RPMI7951 (cell line): Measurements from ENCODE around the gene IGF2. TPM values are rescaled to one million over a fixed set of nuclear protein-coding genes. Genes with fewer than 3 reads are reported as not detected.
"Not testable (repeated sequence)": the region's sequence is repeated elsewhere in the genome, so short reads cannot be mapped to it uniquely, and the experiment has no call there.

Experiments
- DNase-seq: peaks from one replicate; pipeline ENCODE4 v3.0.0-alpha.2; 2012; ENCODE audit warnings: low read depth
- total RNA-seq: library from RNA; depleted of rRNA; stranded (reverse); fragments of >200 nt; shearing (Covaris generic); gene quantifications from 2 replicates; pipeline ENCODE4 v1.2.3, GENCODE V29; 2014

The IGF2 gene
- total RNA-seq, 1 experiment from 2014 or later, result not detected

- no peak for DNase-seq
These were observed 2.3 kb downstream of the IGF2 start for GRCh38 chr11:2136952-2137201.

- no peak for DNase-seq
These were observed 2.8 kb downstream of the IGF2 start for GRCh38 chr11:2136209-2136951.

- no peak for DNase-seq
These were observed 3.5 kb downstream of the IGF2 start for GRCh38 chr11:2135648-2136201.

- no peak for DNase-seq
These were observed 4.1 kb downstream of the IGF2 start for GRCh38 chr11:2135018-2135569.

- no peak for DNase-seq
These were observed 4.9 kb downstream of the IGF2 start for GRCh38 chr11:2134022-2135010.

GRCh38 chr11:2133241-2134021 is 5.8 kb downstream of the IGF2 start:
- DNase-seq, result no peak

- DNase-seq, result no peak
These were observed 6.3 kb downstream of the IGF2 start for GRCh38 chr11:2132874-2133240.

GRCh38 chr11:2132246-2132645 is 6.9 kb downstream of the IGF2 start:
- DNase-seq, result no peak

GRCh38 chr11:2131371-2132236 is 7.6 kb downstream of the IGF2 start:
- DNase-seq, result no peak

GRCh38 chr11:2130881-2131352 is 8.3 kb downstream of the IGF2 start:
- no peak for DNase-seq

- no peak for DNase-seq
These were observed 9.4 kb downstream of the IGF2 start for GRCh38 chr11:2129699-2130366.

- DNase-seq, result no peak
These were observed 9.9 kb downstream of the IGF2 start for GRCh38 chr11:2129308-2129698.

GRCh38 chr11:2128511-2129307 is 10.5 kb downstream of the IGF2 start:
- no peak for DNase-seq

- no peak for DNase-seq
These were observed 11.1 kb downstream of the IGF2 start for GRCh38 chr11:2128130-2128510.

- no peak for DNase-seq
These were observed 11.6 kb downstream of the IGF2 start for GRCh38 chr11:2127482-2128129.

- DNase-seq, result no peak
These were observed 12.6 kb downstream of the IGF2 start for GRCh38 chr11:2126520-2127085.

- DNase-seq, result not testable (repeated sequence)
These were observed 14.3 kb downstream of the IGF2 start for GRCh38 chr11:2124736-2125484.

GRCh38 chr11:2123628-2123960 is 15.6 kb downstream of the IGF2 start:
- DNase-seq, result no peak
